SK-N-DZ (cell line): Measurements from ENCODE around the gene PROKR1. TPM values are rescaled to one million over a fixed set of nuclear protein-coding genes. Genes with fewer than 3 reads are reported as not detected.
A peak's percentile ranks its signal among the peaks of the same experiment; 100 is the strongest.
"Not testable (repeated sequence)": the region's sequence is repeated elsewhere in the genome, so short reads cannot be mapped to it uniquely, and the experiment has no call there.

ENCODE experiments used
- DNase-seq: peaks from one replicate; pipeline ENCODE4 v3.0.0-alpha.2; 2015; ENCODE audit warnings: low spot score
- polyA plus RNA-seq, 2 experiments: library from polyadenylated mRNA; depleted of rRNA; stranded (reverse); fragments of >200 nt; gene quantifications; 2 replicates each; pipeline ENCODE4 v1.2.3, GENCODE V29; 2014

Gene PROKR1
- polyA plus RNA-seq (2014; cell fraction: cytosol; rRNA removed), result 2.7 and 3.9 TPM in 2 replicates
- 0.46 and 1.3 TPM in 2 replicates for polyA plus RNA-seq (2014; cell fraction: nucleus; rRNA removed)

DNA sequence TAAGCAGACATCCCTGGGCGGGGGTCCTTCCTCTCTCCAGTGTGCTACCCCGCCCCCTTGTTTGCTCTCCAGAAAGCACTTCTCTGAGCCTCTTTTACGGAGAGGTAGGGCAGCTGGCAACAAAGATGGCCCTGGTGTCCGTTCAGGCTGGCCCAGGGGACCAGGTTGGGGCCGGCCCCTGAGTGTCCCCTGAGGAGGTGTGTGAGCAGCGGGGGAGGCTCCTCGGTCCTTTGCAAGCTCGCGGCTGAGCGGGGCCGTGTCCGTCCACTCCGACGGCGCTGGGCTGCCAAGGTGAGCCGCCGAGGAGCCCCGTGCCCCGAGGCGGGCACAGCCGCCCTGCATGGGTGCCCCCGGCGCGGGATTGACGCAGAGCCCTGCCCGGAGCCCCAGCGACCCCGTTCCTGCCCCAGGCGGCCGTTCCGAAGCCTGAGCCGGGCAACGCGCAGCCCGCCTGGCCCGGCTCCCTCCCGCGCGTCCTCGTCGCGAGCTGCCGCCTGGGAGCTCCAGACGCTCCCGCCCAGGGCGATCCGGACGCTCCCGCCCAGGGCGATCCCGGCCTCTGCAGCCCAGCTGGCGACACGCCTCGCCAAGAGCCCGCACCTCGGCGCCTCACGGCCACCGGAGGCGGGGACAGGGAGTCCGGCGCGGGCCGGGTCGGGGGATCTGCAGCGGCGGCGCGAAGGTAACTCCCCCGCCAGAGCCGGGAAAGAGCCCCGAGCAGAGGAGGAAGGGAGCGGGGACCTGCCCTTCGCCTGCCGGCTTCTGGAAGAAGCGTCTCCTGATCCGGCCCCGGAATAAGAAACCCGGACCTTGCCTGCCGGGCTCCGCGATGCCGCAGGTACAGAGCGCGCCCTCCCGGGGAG, at the start of gene PROKR1:
Gene PROKR1 (plus strand): TSS at position 569 of the 863 bp plus-strand sequence. CDS start 2,243 bp downstream, outside the sequence.
- peak; percentile 57 for DNase-seq

DNA sequence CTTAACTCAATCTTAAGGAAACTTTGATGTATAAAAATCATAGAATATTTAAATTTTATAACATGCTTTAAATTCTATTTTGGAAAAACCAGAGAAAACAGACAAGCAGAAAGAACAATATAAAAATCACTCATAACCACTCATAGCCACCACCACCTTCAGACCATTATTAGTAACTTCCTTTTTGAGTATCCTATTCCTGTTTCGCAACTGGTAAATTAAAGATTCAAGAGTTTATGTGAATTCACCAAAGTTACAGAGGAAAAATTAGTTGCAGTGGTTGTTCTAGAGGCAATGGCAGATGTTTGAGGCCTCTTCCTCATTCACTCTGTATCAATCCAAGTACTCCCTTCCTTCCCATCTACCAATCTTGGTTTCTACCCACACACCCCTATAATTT, 49.3 kb upstream of the PROKR1 start:
- DNase-seq, result no peak

DNA sequence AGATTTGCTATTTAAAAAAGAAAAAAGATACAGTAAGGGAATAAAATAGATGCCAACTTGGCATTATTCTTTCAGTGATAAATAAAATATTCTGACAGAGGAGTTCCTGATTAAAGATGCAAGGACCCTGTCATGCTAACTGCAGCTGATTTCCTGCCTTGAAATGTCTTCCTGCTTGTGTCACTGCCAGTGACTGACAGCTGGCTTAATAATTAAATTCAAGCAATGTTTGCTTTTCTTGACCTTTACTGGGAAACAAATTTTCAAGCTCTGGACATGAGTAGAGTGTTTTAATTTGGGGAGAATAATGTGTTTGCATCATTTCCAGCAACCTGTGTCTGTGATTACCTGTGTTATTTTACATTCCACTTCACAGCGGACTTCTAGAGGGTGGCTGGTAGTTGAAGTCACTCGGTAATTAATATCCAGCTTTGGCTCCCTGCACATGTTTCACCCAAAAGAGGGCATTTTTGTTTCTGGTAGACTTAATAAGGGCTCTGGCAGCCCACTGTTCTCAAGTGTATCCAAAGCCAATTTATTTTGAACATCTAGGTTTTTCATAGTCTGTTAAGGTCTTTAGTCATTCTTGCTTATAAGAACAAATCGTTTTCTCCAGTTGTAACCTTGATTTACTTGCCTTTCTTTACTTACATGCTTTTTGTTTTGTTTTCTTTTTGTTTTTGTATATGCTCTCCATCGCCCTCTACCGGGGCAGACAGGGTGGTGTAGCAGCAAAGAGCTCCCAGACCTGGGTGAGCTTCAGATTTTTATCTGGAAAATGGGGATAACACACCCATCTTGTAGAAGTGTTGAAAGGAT, 48.5 kb upstream of the PROKR1 start:
- DNase-seq, result peak; percentile 54

DNA sequence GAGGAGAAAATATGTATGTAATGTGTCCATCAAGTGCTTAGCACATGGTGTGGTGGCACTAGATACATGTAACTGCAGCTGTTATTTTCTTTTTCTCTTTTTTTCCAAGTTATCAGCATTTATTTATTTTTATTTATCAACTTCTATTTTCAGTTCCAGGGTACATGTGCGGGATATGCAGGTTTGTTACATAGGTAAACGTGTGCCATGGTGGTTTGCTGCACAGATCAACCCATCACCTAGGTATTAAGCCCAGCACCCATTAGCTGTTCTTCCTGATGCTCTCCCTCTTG, 47.9 kb upstream of the PROKR1 start:
- not testable (repeated sequence) for DNase-seq

DNA sequence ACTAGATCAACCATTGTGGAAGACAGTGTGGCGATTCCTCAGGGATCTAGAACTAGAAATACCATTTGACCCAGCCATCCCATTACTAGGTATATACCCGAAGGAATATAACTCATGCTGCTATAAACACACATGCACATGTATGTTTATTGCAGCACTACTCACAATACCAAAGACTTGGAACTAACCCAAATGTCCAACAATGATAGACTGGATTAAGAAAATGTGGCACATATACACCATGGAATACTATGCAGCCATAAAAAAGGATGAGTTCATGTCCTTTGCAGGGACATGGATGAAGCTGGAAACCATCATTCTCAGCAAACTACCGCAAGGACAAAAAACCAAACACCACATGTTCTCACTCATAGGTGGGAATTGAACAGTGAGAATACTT, 42.9 kb upstream of the PROKR1 start:
- not testable (repeated sequence) for DNase-seq

DNA sequence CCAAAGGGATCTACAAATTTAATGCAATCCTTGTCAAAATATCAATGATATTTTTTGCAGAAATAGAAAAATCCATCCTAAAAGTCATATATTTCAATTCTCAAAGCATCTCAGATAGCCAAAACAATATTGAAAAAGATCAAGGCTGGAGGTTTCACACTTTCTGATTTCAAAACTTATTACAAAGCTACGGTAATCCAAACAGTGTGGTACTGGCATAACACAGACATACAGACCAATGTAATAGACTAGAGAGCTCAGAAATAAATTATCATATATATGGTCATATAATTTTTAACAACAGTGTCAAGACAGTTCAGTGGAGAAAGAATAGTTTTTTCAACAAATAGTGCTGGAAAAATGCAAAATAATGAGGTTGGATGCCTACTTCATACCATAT, 40.3 kb upstream of the PROKR1 start:
- no peak for DNase-seq

DNA sequence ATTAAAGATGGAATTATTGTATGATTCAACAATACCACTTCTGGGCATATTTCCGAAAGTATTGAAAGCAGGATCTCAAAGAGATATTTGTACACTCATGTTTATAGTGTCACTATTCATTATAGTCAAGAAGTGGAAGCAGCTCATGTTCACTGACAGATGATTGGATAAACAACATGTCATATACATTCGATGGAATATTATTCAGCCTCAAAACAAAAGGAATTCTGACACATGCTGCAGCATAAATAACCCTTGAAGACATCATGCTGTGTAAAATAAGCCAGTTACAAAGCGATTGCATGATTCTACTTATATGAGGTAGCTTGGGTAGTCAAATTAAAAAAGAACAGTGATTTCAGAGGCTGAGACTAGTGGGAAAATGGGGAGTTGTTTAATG, 39.3 kb upstream of the PROKR1 start:
- DNase-seq, result no peak

DNA sequence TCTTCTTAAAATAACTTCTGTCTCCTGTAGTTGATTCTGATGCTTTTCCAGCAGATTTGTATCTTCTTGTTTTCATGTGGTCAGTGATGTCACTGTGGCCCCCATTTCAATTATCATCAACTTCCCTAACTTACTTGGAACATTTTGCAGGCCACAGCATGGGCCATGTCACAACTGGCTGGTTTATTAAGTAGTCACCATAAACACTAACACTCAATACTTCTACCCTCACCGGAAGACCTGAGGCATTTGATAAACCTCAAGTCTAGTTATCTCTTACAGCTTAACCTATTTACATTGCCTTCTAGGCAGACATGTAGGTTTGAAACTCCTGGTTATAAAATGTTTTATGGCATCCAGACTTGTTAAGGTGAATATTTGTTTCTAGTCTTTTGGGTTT, 37.4 kb upstream of the PROKR1 start:
- no peak for DNase-seq

DNA sequence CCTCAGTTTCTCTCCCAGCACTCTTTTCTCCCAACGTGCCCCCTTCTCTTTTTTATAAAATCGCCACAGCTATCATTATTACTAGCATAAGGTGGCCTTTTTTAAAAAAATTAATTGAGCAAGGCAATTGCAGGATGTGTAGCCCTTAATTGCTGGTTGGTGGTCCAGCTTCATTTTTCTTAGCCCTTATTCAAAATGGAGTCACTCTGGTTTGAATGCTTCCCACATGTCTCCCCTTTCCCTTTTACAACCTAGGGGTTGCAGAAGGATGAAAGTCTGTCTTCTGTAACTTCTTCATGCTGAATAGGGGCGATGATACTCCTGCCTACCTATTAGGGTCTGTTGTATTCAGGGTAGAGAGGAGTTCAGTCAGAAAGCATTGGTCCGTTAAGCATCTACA, 36.6 kb upstream of the PROKR1 start:
- DNase-seq, result no peak

DNA sequence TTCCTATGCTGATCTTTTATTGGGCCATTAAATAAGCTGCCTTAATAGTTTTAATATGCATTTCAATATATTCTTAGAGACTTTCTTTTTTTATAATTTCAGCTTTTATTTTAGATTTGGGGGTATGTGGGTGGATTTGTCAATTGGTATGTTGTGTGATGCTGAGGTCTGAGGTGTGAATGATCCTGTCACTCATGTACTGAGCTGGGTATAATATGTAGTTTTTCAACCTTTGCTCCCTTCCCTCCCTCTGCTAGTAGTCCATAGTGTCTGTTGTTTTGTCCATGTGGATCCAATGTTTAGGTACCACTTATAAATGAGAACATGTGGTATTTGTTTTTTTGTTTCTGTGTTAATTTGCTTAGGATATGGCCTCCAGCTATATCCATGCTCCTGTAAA, 35.5 kb upstream of the PROKR1 start:
- DNase-seq, result no peak

DNA sequence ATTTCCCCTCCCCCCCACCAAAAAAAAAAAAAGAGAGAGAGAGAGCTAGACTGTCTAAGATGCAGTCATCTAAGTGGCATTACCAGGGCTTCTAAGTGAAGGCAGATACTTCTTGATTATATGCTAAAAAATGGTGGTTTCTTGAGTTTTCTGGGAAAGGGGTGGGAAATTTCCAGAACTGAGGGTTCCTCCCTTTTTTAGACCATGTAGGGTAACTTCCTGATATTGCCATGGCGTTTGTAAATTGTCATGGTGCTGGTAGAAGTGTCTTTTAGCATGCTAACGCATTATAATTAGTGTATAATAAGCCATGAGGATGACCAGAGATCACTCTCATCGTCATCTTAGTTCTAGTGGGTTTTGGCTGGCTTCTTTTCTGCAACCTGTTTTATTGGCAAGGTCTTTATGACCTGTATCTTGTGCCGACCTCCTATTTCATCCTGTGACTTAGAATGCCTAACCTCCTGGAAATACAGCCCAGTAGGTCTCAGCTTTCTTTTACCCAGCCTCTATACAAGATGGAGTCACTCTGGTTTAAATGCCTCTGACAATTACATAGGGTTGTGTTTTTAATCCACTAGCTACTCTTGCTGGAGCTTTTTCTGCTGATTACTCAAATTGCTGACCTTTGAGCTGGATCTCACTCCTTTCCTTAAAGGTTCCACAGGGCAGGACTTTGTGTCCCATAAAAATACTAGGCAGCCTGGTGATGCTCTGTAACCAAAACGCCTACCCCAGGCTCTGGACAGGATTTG, 30.4 kb upstream of the PROKR1 start:
- no peak for DNase-seq

DNA sequence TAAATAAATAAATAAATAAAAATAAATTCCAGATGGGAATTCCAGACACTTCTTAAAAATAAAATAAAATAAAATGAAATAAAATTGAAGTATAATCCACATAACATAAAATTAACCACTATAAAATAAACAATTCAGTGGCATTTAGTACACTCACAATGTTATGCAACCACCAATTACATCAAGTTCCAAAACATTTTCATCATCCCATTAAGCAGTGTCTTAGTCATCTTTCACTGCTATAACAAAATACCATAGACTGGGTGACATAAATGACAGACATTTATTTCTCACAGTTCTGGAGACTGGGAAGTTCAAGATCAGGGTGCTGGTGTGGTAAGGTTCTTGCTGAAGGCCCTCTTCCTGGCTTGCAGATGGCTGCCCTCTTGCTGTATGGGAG, 22.6 kb upstream of the PROKR1 start:
- DNase-seq, result no peak

DNA sequence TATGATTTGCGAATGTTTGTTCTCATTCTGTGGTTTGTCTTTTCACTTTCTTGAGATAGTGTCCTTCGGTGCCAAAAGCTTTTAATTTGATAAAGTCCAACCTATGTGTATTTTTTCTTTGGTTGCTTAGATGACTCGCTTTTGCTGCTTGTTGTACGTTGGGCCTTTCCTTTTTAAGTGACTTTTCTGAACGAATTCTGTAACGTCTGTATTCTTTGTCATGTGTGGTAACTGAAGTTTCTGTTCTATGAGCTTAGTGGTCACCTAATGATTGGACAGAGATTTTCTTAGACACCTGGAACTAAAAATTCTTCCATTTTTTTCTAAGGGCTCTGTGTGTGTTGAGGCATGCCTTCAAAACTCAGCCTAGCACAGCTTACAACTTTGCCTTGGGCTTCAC, 19.6 kb upstream of the PROKR1 start:
- no peak for DNase-seq

DNA sequence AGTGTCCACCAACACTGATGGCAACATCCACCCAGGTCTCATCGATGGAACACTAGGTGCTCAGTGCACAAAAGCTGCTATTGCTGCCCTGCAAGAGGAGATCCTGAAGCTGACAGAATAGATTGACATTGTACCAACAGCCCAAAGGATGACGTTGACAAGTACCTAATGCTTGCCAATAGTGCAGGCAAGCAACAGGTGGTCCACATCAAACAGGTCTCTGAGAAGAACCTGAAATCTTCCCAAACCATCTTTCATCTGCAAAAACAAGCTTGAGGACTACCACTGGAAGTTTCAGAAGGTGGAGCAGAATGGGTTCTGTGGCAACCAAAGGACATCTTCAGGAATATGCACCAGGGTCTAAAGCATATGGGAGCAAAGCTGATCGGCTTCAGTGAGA, 15.8 kb upstream of the PROKR1 start:
- no peak for DNase-seq

DNA sequence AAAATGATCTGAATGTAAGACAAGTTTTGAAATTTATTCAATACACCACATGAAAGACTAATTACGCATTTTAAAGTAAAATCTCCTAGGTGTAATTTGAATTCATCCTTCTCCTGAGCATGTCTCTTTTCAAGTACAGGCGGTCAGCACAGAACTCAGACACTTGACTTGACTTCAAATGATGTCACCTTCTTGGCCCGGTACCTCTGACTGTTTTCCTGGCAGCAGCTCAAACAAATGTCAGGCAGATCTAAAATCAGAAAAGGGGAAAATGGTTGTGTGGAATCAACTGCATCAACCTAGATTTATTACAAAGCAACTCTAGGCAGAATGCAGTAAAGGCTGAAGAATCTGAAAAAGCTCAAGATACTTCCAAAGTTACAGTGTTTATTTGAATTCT, 11.4 kb upstream of the PROKR1 start:
- no peak for DNase-seq

DNA sequence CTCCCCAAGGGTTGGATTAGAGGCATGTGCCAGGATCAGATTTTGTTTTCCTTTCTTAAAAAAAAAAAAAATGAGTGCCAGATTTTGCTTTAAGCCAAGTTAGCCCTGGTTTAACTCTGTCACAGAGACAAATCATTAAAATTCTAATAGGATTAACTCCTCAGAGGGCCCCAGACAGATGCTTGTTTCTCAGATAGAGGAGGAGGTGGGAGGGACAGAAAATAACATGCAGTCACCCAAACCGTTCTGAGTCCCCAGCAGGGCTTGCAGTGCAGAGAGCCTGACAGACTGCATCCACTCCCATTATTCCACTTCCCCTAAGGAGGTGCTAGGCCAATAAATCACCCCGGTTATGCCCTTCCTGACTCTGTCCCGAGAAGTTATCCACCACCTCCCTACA, 6.3 kb upstream of the PROKR1 start:
- DNase-seq, result peak; percentile 85

DNA sequence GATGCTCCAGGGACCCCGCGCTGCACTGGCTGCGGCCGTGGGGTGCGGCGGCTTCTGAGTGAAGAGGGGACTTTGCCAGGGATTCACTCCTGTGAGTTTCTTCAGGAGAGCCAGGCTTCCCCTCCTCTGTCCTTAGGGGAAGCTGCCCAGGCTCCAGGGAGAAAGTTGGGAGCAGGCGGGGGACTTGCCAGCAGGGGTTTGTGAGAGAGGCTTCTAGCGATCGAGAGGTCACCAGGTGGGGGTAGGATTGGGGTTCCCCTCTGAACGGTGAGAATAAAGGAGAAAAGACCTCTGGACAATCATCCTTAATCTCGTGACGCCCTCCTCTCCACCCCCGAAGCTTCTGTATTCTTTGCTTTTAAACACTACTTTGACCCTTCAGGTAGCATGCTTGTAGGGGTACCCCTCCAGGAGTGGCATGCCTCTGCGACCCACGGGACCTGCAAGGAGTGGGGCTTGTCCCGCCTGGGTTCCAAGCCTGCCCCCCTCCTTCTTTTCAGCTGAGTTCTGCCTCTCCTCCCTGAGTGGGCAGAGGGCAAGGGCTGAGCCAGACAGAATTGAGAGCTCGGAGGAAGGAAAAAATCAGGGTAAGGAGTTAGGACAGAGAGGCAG, 601 bp downstream of the PROKR1 start:
- no peak for DNase-seq

DNA sequence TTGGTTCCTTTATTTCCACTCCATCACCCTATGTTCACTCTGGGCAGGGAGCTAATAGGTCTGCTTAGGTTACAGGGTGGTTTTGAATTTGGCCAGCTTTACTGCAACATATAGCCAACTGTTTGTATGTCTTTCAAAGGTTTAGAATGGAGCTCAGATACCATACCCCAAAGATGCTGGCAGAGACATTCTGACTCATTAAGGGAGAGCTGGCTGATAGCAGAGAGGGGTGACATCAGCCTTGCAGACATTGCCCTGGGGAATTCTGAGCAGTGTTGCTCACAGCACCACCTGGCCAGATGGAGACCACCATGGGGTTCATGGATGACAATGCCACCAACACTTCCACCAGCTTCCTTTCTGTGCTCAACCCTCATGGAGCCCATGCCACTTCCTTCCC, 2.1 kb downstream of the PROKR1 start:
- no peak for DNase-seq

DNA sequence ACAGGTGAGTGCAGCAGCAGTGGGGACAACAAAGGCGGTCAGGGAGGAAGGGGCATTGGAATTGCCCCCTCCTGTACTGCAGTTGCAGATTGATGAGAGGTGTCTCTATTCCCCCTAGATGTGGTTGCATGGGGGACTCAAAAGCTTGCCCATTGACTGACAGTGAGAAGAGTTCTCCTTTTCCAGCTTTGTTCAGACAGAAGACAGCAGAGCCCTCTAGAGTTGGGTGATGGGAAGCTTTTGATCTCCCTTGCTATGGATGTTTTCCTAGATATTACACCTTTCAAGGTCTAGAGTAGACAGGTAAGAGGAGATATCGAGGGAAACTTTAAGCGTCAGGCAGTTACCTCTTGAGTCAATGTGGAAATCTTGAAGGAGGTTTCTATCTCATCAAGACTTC, 2.9 kb downstream of the PROKR1 start:
- DNase-seq, result no peak

DNA sequence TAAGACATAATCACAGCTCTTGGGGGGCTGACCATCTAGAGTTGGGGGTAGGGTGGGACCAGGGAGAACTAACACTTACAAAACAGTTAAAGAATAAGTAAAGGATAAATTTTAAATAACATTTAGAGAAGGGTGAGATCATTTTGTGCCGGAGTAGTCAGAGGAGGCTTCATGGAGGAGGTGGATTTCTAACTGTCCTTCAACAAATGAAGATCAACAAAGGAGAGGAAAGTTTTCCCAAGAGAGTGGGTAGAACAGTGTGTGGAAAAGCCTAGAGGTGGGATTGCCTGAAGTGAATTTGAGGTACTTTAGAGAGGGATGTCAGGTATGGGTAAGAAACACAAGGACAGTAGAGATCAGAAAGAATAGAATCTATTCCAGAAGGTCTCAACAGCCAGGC, 7.3 kb downstream of the PROKR1 start:
- DNase-seq, result no peak

DNA sequence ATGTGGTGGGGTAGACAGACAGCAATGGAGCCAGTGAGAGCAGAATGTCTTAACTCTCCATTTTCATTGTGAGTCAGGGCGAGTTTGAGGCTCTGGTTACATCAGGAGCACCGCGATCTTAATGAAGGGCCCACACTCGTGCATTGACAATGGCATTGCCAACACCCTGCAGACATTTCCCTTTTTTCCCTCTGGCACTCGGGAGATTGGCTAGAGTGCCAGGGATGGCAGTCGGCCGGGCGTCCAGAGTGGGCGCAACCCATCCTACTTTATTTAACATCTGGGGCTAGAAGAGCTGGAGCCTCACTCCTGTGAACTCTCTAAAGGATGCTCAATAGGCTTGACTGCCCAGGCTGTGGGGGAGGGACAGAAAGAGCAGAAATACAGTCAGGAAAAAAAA, 9.7 kb downstream of the PROKR1 start:
- DNase-seq, result no peak

DNA sequence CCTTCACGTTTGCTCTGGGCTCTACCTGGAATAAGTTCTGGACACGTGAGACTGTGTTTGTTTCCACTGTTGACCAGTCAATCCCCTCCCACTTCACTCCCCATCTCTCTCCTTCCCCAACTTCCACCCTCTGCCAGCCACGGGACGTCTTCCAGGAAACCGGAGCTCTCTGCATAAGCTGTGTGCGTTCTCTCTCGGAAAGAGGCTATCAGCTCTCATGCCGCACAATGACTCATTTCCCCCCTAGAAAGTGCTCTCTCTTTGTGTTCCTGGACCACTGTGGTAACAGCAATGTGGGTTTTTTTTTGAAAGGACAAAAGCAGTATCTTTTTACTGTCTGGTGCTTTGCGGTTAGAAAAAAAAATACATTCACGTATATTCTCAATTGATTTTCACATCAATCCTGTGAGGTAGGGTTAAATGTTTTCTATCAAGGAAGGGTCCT, 10.2 kb downstream of the PROKR1 start:
- DNase-seq, result no peak
